ENCODE results near the gene RPP14.
"Not testable (repeated sequence)": the region's sequence is repeated elsewhere in the genome, so short reads cannot be mapped to it uniquely, and the experiment has no call there.

The RPP14 gene

GRCh38 chr3:58333206-58334012 is 27.4 kb downstream of the RPP14 start:
- peak; percentile 21 for DNase-seq

- DNase-seq = no peak
These were observed 27.9 kb downstream of the RPP14 start for GRCh38 chr3:58334013-58334321.

- DNase-seq = no peak
These were observed 28.4 kb downstream of the RPP14 start for GRCh38 chr3:58334506-58334884.

- DNase-seq = no peak
These were observed 29.6 kb downstream of the RPP14 start for GRCh38 chr3:58335652-58335947.

- DNase-seq = no peak
These were observed 30.3 kb downstream of the RPP14 start for GRCh38 chr3:58336135-58336882.

GRCh38 chr3:58337190-58337589 is 31.1 kb downstream of the RPP14 start:
- no peak for DNase-seq

GRCh38 chr3:58339146-58339545 is 33.1 kb downstream of the RPP14 start:
- not testable (repeated sequence) for DNase-seq

- DNase-seq = no peak
These were observed 34.7 kb downstream of the RPP14 start for GRCh38 chr3:58340594-58341244.

GRCh38 chr3:58341376-58341775 is 35.3 kb downstream of the RPP14 start:
- no peak for DNase-seq

- no peak for DNase-seq
These were observed 36.6 kb downstream of the RPP14 start for GRCh38 chr3:58342676-58343075.

GRCh38 chr3:58345457-58345856 is 39.4 kb downstream of the RPP14 start:
- no peak for DNase-seq

GRCh38 chr3:58346368-58346767 is 40.3 kb downstream of the RPP14 start:
- DNase-seq = no peak

GRCh38 chr3:58347984-58348383 is 41.9 kb downstream of the RPP14 start:
- no peak for DNase-seq

GRCh38 chr3:58349792-58350626 is 44.0 kb downstream of the RPP14 start:
- DNase-seq = peak; percentile 35

- DNase-seq = no peak
These were observed 44.6 kb downstream of the RPP14 start for GRCh38 chr3:58350627-58351013.

GRCh38 chr3:58351920-58352319 is 45.9 kb downstream of the RPP14 start:
- no peak for DNase-seq

- DNase-seq = no peak
These were observed 46.6 kb downstream of the RPP14 start for GRCh38 chr3:58352626-58353025.

- no peak for DNase-seq
These were observed 47.9 kb downstream of the RPP14 start for GRCh38 chr3:58353722-58354553.

GRCh38 chr3:58355179-58355578 is 49.1 kb downstream of the RPP14 start:
- DNase-seq = no peak

GRCh38 chr3:58356054-58356453 is 50.0 kb downstream of the RPP14 start:
- DNase-seq = no peak

GRCh38 chr3:58357402-58357801 is 51.4 kb downstream of the RPP14 start:
- DNase-seq = no peak

GRCh38 chr3:58358092-58358491 is 52.0 kb downstream of the RPP14 start:
- DNase-seq = no peak
